GM12891 (cell line): Measurements from ENCODE around the gene NECTIN2. TPM values are rescaled to one million over a fixed set of nuclear protein-coding genes. Genes with fewer than 3 reads are reported as not detected.

Experiments used
- DNase-seq: peaks from one replicate; pipeline ENCODE4 v3.0.0; 2011; ENCODE audit warnings: low spot score; ENCODE audit not compliant: insufficient read length
- FAIRE-seq: peaks from 2 replicates; lab custom pipeline; 2011; peaks lifted over from hg19 to GRCh38; lab: Jason Lieb, UNC
- PAX5 ChIP-seq: IDR thresholded peaks from 2 replicates; pipeline ENCODE4 v1.6.1; 2011; ENCODE audit warnings: low read length, moderate library complexity, mild to moderate bottlenecking; ENCODE audit not compliant: insufficient read depth, severe bottlenecking
- POLR2A ChIP-seq: IDR thresholded peaks from 2 replicates; pipeline ENCODE4 v1.6.1; 2011; ENCODE audit warnings: low read depth, low read length, control low read depth
- POLR2AphosphoS5 ChIP-seq: IDR thresholded peaks from 2 replicates; pipeline ENCODE4 v1.6.1; 2011; ENCODE audit warnings: low read depth, low read length, control low read depth
- POU2F2 ChIP-seq: IDR thresholded peaks from 2 replicates; pipeline ENCODE4 v1.6.1; 2011; ENCODE audit warnings: low read depth, mild to moderate bottlenecking, control low read depth, low read length, moderate library complexity
- SPI1 ChIP-seq: IDR thresholded peaks from 2 replicates; pipeline ENCODE4 v1.6.1; 2011; ENCODE audit warnings: low read depth, low read length, control low read depth
- TAF1 ChIP-seq: IDR thresholded peaks from 2 replicates; pipeline ENCODE4 v1.6.1; 2011; ENCODE audit warnings: low read depth, low read length, control low read depth
- polyA plus RNA-seq: library from polyadenylated mRNA; unstranded; fragments of >200 nt; gene quantifications from one replicate; pipeline ENCODE4 v1.2.1, GENCODE V29; 2012; ENCODE audit warnings: low read depth, missing spikeins, inconsistent platforms; ENCODE audit not compliant: missing spikeins

NECTIN2 gene
- polyA plus RNA-seq = 0.18 TPM

DNA sequence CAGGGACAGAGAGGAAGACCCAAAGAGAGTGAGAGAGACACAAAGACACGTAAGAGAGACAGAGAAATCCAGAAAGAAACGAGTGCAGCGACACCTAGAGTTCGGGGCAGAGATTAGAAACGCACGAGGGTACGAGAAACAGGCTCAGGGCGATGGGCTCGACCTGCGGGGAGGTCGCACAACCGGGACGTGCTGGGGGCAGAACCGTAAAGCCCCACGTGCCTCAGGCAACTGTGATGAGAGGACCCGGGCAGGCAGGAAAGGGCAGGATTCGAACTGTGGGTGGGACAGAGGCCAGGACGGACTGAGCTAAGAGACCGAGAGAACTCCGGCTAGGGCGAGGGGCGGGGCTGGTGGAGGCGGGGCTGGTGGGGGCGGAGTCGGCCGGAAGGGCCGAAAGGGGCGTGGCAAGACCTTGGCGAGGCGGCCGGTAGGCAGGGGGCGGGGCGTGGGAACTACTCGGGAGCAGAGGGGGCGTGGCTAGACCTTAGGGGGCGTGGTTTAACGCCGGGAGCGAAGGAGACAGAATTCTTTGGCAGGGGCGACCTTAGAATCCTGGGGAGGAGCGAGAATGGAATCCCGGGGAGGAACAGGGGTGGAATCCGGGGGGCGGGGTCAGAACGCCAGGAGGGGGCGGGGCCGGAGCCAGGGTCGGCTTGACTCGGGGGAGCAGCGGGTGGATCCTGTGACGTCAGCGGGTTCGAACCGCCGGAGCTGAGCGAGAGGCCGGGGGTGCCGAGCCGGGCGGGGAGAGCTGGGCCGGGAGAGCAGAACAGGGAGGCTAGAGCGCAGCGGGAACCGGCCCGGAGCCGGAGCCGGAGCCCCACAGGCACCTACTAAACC is at the start of gene NECTIN2:
NECTIN2 (plus strand) TSS at position 686 of the 843 bp plus-strand sequence. CDS start 229 bp downstream, outside the sequence.
- no peak for TF ChIP-seq SPI1
- TF ChIP-seq POLR2A = no peak
- TF ChIP-seq POLR2AphosphoS5 = no peak
- no peak for TF ChIP-seq TAF1
- no peak for TF ChIP-seq PAX5
- no peak for TF ChIP-seq POU2F2
- peak; percentile 95 for FAIRE-seq
- DNase-seq = peak; percentile 97

DNA sequence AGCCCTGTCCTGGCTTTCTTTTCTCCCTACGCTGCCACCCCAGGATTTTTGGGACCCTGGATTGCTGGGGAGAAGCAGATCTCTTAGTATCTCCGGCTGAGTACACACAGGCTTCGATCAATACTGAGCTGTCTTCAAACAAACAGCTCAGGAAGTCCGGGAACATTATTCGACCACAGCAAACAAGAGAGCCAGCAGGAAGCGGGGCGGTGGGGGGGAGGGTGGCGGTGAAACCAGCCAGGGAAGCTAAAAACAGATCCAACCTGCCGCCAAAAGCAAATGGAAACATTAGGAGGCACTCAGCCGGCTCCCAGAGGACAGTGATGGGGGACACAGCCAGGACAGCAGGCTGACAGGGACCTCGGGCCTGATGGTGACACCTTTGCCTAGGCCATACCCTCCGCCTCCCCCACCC is 49.4 kb upstream of the NECTIN2 start:
- DNase-seq = no peak
- TF ChIP-seq TAF1 = no peak
- TF ChIP-seq POU2F2 = no peak
- no peak for TF ChIP-seq POLR2A
- no peak for TF ChIP-seq PAX5
- no peak for TF ChIP-seq POLR2AphosphoS5
- no peak for TF ChIP-seq SPI1
- no peak for FAIRE-seq

DNA sequence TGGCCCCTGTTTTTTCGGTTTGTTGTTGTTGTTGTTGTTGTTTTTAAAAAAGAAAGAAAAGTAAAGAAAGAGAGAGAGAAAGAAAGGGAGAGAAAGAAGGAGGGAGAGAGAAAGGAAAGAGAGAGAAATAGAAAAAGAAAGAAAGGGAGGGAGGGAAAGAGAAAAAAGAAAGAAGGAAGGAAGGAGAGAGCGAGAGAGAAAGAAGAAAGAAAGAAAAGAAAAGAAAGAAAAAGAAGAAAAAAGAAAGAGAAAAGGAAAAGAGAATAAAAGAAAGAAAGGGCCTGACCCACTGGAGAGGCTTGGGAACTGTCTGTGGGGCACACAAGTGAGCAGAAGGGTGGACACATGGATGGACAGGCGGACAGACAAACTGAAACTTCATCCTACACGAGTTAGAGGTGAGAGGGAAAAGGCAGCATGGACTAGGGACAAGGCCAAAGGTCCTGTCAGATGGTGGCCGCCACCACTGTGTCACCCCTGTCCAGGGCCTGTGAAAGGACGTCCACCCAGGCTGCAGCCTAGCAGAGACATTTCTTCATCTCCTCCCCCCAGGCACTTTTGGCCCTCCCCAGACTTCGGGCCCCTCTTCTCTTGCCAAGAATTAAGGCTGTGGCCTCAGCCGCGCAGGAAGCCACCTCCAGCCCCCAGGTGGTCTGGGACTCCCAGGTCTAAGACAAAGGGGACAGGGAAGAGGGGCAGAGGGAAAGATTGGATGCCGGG is 46.3 kb upstream of the NECTIN2 start:
- FAIRE-seq = no peak
- DNase-seq = no peak
- TF ChIP-seq POU2F2 = no peak
- TF ChIP-seq TAF1 = no peak
- no peak for TF ChIP-seq POLR2A
- no peak for TF ChIP-seq POLR2AphosphoS5
- TF ChIP-seq PAX5 = no peak
- no peak for TF ChIP-seq SPI1

DNA sequence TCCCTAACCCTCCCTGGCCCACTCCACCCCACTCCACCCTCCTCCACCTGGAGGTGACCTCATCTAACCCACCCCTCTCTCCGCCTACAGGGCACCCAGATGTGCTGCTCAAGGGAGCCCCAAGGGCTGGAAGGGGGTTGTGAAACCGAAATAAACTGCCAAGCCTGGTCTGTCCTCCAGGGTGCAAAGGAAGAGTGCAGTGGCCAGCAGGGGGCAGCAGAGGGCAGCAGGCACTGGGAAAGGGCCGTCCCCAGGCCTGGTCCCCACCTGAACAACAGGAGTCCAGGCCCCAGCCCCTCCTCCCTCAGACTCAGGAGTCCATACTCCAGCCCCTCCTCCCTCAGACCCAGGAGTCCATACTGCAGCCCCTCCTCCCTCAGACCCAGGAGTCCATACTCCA is 45.6 kb upstream of the NECTIN2 start:
- FAIRE-seq (peak; percentile 97), DNase-seq (peak; percentile 93)
- TF ChIP-seq PAX5 (no peak), POLR2A (no peak), TAF1 (no peak), POU2F2 (no peak), SPI1 (no peak), POLR2AphosphoS5 (no peak)

DNA sequence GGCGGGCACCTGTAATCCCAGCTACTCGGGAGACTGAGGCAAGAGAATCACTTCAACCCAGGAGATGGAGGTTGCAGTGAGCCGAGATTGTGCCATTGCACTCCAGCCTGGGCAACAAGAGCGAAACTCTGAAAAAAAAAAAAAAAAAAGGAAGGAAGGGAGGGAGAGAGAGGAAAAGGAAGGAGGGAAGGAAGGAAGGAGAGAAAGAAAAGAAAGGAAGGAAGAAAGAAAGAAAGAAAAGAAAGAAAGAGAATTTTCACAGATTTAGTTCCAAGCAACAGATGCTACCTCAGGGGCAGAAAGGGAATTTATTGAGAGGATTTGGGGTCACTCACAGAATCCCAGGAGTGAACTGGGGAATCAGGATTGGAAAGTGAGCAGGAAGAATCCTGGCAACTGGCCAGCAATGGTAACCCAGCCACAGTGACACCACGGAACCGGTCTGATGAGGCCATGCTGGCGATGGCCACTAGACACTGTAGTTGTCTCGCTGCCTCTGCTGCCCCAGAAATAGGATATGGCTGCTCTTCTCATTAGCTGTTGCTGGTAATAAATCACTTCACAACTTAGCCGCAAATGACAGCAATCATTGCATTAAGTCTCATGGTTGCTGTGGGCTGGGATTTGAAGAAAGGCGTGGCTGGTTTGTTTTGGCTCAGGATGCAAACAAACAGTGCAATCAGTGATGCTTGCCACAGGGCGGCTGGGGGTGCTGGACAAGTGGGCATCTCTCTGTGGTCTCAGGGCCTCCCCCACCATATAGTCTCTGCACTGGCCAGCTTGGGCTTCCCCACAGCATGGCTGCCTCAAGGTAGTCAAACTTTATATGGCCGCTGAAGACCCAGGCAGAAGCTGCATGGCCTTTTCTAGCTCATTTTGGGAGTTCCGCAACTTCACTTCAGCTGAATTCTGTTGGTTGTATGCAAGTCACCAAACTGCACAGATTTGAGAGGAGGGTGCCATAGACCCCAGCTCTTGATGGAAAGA is 42.4 kb upstream of the NECTIN2 start:
- no peak for FAIRE-seq
- TF ChIP-seq TAF1 (no peak), POLR2AphosphoS5 (no peak), POLR2A (no peak), PAX5 (no peak), POU2F2 (no peak), SPI1 (no peak)
- DNase-seq = no peak

DNA sequence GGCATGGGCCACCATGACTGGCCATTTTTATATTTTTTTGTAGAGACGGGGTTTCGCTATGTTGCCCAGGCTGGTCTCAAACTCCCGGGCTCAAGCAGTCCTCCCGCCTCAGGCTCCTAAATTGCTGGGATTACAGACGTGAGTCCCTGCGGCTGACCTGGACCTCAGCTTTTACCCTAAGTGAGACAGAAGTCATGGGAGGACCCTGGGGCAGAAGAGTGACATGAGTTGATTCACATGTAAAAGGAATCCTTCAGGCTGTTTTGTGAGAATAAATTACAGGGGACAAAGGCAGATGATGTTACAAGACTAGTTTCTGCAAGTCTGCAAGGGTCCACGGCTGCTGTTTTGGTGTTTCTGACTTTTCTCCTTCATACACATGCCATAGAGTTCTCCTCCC is 39.8 kb upstream of the NECTIN2 start:
- TF ChIP-seq PAX5 = no peak
- no peak for TF ChIP-seq POLR2A
- no peak for TF ChIP-seq POLR2AphosphoS5
- TF ChIP-seq SPI1 = no peak
- TF ChIP-seq TAF1 = no peak
- no peak for TF ChIP-seq POU2F2
- DNase-seq (no peak), FAIRE-seq (no peak)

DNA sequence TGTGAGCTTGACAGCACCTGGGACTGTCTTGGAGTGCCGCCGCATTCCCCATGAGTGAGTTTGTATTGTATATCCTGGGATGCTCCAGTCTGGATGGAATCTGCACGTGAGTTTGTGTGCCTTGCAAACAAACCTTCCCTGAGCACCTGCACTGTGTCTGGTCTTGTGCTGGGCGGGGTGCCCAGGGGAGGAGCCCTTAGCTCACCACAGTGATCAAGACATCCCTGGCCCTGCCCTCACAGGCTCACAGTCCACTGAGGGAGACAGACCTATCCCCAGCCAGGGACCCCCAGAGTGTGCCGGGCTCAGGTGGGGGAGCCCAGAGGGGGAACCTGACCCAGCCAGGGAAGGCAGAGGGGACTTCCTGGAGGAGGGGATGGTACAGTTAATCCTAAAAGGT is 38.9 kb upstream of the NECTIN2 start:
- no peak for FAIRE-seq

DNA sequence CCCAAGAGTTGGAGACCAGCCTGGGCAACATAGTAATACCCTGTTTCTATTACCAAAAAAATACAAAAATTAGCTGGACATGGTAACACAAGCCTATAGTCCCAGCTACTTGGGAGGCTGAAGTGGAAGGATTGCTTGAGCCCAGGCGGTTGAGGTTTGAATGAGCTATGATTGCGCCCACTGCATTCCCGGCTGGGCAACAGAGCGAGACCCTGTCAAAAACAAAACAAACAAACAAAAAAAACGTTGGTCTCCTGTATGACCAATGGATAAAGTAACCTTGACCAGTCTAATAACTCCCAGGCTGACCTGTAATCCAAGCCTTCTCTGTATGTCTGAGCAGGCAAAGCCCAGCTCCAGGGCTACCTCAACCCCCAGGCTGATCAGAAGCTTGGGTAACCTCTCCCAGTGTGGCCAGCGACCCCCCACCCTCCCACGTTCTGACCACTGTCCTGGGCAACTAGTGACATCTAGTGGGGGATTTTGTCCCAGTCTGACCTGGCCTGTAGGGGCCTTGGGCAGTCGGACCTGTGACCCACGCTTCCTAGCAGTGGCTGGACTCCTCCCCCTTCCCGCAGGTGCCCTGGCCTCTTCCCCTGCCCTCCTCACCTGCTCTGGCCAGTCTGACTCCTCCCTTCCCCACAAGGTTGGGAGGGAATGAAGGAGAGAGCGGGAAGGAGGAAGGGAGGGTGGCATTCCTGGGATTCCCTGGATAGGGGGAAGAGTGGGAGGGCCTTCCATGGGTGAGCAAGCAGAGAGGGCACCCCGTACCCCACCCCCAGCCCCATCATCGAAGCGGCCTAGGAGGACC is 38.2 kb upstream of the NECTIN2 start:
- no peak for TF ChIP-seq POLR2AphosphoS5
- TF ChIP-seq POLR2A = no peak
- no peak for TF ChIP-seq POU2F2
- TF ChIP-seq PAX5 = no peak
- TF ChIP-seq TAF1 = no peak
- no peak for TF ChIP-seq SPI1
- no peak for FAIRE-seq
- DNase-seq = no peak

More for the DNA sequence above, 38.9 kb upstream of the NECTIN2 start:
- DNase-seq = no peak
- no peak for TF ChIP-seq POLR2A
- TF ChIP-seq TAF1 = no peak
- TF ChIP-seq POU2F2 = no peak
- no peak for TF ChIP-seq POLR2AphosphoS5
- no peak for TF ChIP-seq SPI1
- TF ChIP-seq PAX5 = no peak
